Nephron (organoid): ENCODE data around the gene CDC37.
A peak's percentile ranks its signal among the peaks of the same experiment; 100 is the strongest.

Experiments
- H3K27ac Mint-ChIP-seq, 3 experiments: 2 replicates each; pipeline ENCODE4 v1.8.0; 2020; ENCODE audit warnings: mixed read lengths in 3 of 3, mild to moderate bottlenecking in 2 of 3, moderate library complexity in 1 of 3
- H3K27me3 Mint-ChIP-seq: 2 replicates; pipeline ENCODE4 v1.8.0; 2021; ENCODE audit warnings: low read depth, mild to moderate bottlenecking, moderate library complexity, mixed read lengths
- H3K36me3 Mint-ChIP-seq: 2 replicates; pipeline ENCODE4 v1.8.0; 2020; ENCODE audit warnings: low read depth, mixed read lengths
- H3K4me1 Mint-ChIP-seq: 2 replicates; pipeline ENCODE4 v1.8.0; 2020; ENCODE audit warnings: mixed read lengths
- H3K4me3 Mint-ChIP-seq, 3 experiments: 2 replicates each; pipeline ENCODE4 v1.8.0; 2020; ENCODE audit warnings: mild to moderate bottlenecking in 3 of 3, mixed read lengths in 3 of 3, moderate library complexity in 2 of 3
- H3K9me3 Mint-ChIP-seq: 2 replicates; pipeline ENCODE4 v1.8.0; 2020; ENCODE audit warnings: mixed read lengths
- TF ChIP-seq, protein P1 (sequence below), 3 experiments: fragments of 200-600 bp; sonication (generic); IDR thresholded peaks; one replicate each; pipeline ENCODE4 v1.5.0; 2021; ENCODE audit warnings: antibody characterized with exemption in 3 of 3; ENCODE audit not compliant: unreplicated experiment in 3 of 3

The CDC37 gene

DNA sequence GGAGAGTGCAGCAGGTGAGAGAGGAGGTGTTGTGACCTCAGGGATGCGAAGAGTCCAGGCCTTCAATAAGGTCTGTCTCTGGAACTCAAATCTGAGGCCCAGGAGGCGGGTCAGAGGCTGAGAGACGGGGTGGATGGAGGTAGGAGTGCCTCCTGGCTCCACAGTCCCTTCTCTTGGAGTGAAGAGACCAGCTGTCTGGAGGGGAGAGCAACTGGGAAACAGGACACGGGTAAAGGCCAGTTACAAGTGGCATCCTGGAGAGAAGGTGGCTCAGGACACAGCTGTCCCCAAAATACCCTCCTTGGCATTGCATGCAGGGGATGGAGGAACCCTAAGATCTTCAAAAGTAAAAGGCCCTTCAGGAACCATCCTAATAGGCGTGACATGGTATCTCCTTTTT is 36.2 kb upstream of the CDC37 start:
- TF ChIP-seq, protein P1, sequence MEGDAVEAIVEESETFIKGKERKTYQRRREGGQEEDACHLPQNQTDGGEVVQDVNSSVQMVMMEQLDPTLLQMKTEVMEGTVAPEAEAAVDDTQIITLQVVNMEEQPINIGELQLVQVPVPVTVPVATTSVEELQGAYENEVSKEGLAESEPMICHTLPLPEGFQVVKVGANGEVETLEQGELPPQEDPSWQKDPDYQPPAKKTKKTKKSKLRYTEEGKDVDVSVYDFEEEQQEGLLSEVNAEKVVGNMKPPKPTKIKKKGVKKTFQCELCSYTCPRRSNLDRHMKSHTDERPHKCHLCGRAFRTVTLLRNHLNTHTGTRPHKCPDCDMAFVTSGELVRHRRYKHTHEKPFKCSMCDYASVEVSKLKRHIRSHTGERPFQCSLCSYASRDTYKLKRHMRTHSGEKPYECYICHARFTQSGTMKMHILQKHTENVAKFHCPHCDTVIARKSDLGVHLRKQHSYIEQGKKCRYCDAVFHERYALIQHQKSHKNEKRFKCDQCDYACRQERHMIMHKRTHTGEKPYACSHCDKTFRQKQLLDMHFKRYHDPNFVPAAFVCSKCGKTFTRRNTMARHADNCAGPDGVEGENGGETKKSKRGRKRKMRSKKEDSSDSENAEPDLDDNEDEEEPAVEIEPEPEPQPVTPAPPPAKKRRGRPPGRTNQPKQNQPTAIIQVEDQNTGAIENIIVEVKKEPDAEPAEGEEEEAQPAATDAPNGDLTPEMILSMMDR (IDR thresholded peaks at IDR 0.05; ENCODE audit: unreplicated experiment in 3 of 3), result no peak
- peaks cover 14% of the 10 kb centered on the region for H3K27me3 Mint-ChIP-seq

DNA sequence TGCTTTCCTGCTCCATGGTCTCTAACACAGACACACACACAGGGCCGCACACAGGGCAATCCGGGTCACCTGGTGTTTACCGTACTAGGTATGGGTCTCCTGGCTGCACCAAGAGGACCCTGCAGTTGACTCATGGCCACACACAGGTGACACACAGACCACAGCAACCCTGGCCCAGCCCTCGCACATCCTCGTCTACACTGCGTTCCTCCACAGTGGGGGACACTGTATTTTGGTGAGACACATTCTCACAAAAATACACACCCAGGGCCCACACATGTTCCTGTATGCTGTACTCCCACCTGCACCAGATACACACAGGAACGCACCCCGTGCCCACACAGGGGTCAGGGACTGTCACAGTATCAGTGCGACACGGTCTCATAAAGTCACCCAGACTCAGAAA is 29.8 kb upstream of the CDC37 start:
- Mint-ChIP-seq H3K9me3 (no peaks in the 10 kb centered on the region), H3K4me3 (peak overlapping the region; percentile 24 to 57 (median 37)), H3K27me3 (peaks cover 69% of the 10 kb centered on the region), H3K27ac (no peak overlapping the region), H3K4me1 (no peaks in the 10 kb centered on the region), H3K36me3 (no peaks in the 10 kb centered on the region)
- TF ChIP-seq, protein P1 (IDR thresholded peaks at IDR 0.05; ENCODE audit: unreplicated experiment in 3 of 3), result no peak

More for the DNA sequence above, 36.2 kb upstream of the CDC37 start:
- no peaks in the 10 kb centered on the region for H3K36me3 Mint-ChIP-seq
- H3K27ac Mint-ChIP-seq, result no peak overlapping the region
- no peaks in the 10 kb centered on the region for H3K4me1 Mint-ChIP-seq
- no peak overlapping the region for H3K4me3 Mint-ChIP-seq
- no peaks in the 10 kb centered on the region for H3K9me3 Mint-ChIP-seq

DNA sequence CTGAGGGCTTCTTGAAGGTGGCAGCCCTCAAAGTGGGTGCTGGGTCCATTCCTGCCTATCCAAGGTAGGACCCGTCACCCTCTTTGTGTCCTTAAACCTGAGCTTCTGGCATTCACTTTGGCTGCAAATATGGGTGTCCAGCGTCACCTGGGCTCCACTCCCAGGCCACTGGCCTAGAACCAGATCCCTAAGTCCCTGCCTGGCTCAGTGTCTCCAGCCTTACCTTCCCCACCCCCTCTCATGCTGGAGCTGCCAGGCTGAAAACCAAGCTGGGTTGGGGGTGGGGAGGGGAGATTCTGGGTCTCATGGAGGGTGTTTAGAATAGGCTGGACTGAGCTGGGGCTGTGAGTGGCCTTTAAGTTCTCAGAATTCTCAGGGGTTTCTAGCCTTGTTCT is 29.4 kb upstream of the CDC37 start:
- Mint-ChIP-seq H3K27ac (no peak overlapping the region), H3K4me1 (no peaks in the 10 kb centered on the region), H3K36me3 (no peaks in the 10 kb centered on the region), H3K4me3 (peak overlapping the region in 1 of 3 experiments; percentile 56), H3K9me3 (no peaks in the 10 kb centered on the region), H3K27me3 (peaks cover 73% of the 10 kb centered on the region)
- TF ChIP-seq, protein P1 (IDR thresholded peaks at IDR 0.05; ENCODE audit: unreplicated experiment in 3 of 3), result no peak

GRCh38 chr19:10431943-10432735 is 28.8 kb upstream of the CDC37 start:
- peak overlapping the region; percentile 71 to 82 (median 79) for H3K4me3 Mint-ChIP-seq
- H3K27me3 Mint-ChIP-seq, result peaks cover 79% of the 10 kb centered on the region
- TF ChIP-seq, protein P1 (IDR thresholded peaks at IDR 0.05; ENCODE audit: unreplicated experiment in 3 of 3), result no peak
- no peaks in the 10 kb centered on the region for H3K36me3 Mint-ChIP-seq
- no peaks in the 10 kb centered on the region for H3K4me1 Mint-ChIP-seq
- no peak overlapping the region for H3K27ac Mint-ChIP-seq
- no peaks in the 10 kb centered on the region for H3K9me3 Mint-ChIP-seq

- no peaks in the 10 kb centered on the region for H3K9me3 Mint-ChIP-seq
- H3K27ac Mint-ChIP-seq, result no peak overlapping the region
- peaks cover 85% of the 10 kb centered on the region for H3K27me3 Mint-ChIP-seq
- no peaks in the 10 kb centered on the region for H3K4me1 Mint-ChIP-seq
- TF ChIP-seq, protein P1 (IDR thresholded peaks at IDR 0.05; ENCODE audit: unreplicated experiment in 3 of 3), result no peak
- H3K36me3 Mint-ChIP-seq, result no peaks in the 10 kb centered on the region
- H3K4me3 Mint-ChIP-seq, result peak overlapping the region; percentile 71 to 82 (median 79)
Observed at GRCh38 chr19:10431254-10431942, 28.1 kb upstream of the CDC37 start.
